ENCODE measurements around the gene CNTNAP2.

- TF ChIP-seq POLR2A (IDR thresholded peaks at IDR 0.05) (no peak), CTCF (IDR thresholded peaks at IDR 0.05) (no peak)
These were observed 1920.4 kb downstream of the CNTNAP2 start for GRCh38 chr7:148037044-148037443.

Data from heart left ventricle (tissue), 13 donors.